Activated CD4-positive, alpha-beta T cell treated with anti-CD3 and anti-CD28 coated beads for 48 hours (primary cell): ENCODE results near the gene C22orf39.

Source experiments
- DNase-seq: peaks from one replicate; pipeline ENCODE4 v3.0.0-alpha.2; 2020

Gene C22orf39, protein sequence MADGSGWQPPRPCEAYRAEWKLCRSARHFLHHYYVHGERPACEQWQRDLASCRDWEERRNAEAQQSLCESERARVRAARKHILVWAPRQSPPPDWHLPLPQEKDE

DNA sequence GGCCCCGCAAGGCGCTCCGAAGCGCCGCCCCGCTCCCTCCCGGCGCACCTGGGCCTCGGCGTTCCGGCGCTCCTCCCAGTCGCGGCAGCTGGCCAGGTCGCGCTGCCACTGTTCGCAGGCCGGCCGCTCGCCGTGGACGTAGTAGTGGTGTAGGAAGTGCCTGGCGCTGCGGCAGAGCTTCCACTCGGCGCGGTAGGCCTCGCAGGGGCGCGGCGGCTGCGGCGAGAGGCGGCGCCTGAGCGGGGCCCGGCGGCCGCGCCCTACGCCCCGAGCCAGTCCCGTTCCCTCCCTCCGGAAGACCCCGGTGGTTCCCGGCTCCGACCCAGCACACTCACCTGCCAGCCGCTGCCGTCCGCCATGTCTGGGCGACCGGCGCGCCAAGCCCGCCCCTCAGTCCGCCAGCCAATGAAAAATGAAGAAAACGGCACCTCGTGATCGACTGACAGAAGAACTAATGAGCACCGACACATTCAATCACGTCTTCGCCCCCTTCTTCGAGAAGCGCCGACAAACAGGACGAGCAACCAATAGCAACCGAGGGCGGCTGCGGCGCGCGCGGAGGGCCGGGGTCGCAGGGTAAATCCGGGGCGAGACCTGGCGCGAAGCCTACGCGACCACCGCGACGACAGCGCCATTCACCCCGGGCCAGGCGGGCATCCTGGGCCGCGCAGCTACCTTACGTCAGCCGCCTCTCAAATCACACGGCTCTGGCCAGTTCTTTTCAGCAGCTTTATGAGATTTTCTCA is at the start of gene C22orf39:
TSS of gene C22orf39 (minus strand) at position 382 of the 746 bp plus-strand sequence. CDS start at position 359, 23 bp downstream.
- DNase-seq: peak; percentile 89

DNA sequence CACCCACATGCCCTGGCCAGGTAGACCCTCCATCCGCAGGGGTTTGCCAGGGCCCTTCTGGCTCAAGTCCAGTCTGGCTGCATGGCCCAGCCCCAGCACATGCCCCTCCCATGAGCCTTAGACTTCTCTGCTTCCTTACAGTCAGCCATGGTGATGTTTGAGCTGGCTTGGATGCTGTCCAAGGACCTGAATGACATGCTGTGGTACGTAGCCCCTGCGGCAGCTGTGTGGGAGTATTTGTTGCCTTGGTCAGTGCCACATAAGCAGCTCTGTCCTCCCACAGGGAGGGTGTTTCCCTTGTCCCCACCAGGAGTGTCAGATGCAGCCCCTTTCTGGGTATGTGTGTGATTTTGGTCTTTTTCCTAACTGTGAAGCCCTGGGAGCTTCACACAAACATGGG is 49.7 kb upstream of the C22orf39 start:
- no peak for DNase-seq

DNA sequence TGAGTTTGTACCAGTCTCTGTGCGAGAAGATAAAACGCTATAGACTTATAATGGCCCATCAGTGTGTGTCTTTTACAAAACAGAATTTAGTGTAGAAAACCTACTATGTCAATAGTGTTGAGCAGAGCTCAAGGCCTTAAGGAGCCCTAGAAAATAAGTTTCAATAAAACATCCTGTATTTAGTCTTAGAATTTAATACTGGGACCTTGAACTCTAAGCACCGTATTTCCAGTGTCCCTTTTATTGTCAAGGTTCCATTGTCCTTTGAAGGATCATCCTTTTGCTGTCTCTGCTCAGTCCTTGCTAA is 48.8 kb upstream of the C22orf39 start:
- no peak for DNase-seq

DNA sequence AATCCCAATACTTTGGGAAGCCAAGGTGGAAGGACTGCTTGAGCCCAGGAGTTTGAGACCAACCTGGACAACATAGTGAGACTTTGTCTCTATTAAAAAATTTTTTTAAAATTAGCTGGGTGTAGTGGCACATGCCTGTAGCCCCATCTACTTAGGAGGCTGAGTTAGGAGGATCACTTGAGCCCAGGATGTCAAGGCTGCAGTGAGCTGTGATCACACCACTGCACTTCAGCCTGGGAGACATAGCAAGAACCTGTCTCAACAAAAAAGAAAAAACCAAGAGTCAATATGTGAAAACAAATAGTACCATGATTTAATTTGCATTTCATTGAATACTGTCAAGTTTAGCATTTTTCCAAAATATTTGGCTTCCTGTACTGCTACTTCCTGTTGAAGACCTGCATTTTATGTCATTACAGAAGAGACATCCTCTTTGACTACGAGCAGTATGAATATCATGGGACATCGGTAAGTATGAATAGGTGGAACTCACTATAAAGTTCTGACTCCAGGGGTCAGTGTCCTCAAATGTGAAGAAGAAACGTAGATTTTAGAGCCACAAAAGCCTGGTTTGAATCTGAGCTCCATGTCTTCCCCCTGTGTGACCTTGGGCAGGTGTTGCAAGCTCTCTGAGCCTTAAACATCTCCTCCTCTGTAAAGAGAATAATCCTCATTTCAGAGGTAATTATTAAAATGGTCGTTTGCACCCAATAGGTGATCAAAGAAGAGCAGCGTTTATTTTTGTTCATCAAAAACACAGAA is 48.2 kb upstream of the C22orf39 start:
- DNase-seq: no peak

DNA sequence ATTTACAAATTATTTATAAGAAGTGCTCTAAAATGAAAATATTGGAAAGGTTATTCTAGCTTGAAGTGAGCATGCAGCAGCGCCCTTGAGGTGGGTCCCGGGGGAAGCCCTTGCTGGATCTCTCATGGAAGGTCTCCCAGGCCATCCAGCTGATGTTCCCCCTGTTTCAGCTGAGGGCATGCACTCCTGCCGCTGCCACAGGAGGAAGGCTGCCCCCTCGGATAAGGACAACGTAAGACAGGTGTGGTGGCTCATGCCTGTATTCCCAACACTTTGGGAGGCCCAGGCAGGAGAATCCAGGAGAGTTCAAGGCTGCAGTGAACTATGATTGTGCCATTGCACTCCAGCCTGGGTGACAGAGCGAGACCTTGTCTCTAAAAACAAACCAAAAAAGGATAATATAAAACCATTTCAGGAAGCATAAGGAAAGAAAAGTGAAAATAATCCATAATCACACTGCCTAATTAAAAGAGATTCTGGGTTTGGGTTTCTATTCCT is 47.2 kb upstream of the C22orf39 start:
- no peak for DNase-seq

DNA sequence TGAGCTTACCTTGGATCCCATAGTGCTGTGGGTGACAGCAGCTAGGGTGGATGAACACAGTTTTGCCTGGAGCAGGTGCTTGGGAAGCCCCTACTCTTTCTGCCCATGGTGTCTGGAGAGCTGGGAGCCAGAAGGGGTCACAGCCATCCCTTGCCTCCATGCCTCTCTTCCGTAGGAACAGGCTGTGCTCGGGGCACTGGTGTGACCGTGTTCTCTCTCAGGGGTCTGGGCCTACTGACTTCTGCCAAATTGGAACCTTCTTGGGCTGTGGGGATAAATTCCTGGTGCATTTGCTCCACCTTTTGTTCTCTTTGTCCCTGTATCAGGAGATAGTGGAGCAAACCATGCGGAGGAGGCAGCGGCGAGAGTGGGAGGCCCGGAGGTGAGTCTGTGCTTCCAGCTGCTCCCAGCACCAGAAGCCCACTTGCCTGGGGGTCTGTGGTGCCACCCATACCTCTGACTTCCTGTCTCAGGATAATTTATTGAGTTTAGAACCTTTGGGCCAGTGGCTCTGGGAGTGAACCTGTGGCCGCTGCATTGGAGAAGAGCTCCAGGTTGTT is 46.6 kb upstream of the C22orf39 start:
- no peak for DNase-seq

DNA sequence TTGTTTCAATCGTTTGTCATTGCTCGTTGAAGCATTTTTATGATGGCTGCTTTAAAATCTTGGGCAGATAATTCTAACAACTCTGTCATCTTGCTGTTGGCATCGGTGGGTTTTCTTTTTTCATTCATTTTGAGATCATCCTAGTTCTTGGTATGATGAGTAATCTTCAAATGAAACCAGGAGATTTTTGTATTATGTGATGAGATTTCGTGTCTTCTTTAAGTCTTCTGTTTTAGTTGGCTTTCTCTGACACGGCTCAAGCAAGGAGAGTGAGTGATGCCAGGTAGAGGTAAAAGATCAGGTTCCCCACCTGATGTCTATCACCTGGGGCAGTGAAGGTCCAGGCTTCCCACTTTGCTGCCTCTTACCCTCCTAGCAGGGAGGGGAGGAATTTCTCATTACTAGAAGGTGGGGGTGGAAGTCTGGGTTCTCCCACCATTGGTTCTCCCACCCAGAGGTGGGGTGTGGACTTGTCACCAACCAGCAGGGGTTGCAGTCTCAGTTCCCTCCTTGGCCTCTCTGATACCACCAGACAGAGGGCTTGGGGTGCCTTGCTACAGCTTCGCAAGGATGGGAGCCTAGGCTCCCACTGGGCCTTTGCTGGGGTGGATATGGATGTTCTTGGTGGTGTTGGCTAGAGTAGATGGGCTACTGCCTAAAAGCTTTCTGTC is 45.1 kb upstream of the C22orf39 start:
- DNase-seq: no peak

DNA sequence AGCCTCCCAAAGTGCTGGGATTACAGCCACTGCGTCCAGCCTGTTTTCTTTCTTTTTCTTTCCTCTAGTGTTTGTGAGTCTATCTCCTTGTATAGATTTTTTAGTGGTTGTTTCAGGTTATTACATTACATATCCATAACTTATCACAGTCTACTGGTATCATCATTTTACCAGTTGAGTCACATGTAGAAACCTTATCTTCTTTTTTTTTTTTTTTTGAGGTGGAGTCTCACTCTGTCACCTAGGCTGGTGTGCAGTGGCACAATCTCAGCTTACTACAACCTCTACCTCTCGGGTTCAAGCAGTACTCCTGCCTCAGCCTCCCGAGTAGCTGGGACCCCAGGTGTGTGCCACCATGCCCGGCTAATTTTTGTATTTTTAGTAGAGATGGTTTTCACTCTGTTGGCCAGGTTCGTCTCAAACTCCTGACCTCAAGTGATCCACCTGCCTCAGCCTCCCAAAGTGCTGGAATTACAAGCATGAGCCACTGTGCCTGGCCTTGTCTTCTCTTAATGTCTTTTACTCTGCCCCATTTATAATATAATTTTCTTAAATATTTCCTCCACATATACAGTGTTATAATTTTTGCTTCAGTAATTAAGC is 43.2 kb upstream of the C22orf39 start:
- no peak for DNase-seq

DNA sequence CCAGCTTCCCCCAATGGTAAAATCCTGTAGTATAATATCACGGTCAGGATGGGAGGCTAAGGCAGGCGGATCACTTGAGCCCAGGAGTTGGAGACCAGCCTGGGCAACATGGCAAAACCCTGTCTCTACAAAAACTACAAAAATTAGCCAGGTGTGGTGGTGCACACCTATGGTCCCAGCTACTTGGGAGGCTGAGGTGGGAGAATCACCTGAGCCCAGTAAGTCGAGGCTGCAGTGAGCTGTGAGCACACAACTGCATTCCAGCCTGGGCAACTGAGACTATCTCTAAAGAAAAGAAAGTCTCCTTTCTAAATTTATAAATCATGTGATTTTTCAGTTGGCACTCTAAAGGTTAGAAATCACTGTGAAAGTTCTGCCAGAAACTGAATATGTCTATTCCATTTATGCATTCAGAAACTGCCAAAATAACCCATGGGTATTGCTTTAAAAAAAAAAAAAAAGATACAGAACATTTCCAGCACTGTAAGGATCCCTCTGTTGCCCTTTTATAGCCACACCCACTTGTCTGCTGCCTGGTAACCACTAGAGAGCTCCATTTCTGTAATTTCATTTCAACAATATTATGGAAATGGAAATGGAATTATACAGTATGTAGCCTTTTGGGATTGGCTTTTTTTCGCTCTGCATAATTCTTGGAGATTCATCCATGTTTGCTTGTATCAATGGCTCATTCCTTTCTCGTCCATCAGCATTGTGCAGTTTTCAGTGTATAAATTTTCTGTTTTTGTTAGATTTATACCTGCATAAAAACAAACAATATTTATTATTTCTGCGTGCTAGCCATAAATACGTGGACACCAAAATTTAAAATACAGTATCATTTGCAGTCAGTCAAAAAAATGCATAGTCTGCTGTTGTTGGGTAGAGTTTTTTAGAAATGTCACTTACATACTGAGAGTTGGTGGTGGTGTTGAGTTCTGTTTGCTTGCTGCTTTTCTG is 41.7 kb upstream of the C22orf39 start:
- DNase-seq: no peak

DNA sequence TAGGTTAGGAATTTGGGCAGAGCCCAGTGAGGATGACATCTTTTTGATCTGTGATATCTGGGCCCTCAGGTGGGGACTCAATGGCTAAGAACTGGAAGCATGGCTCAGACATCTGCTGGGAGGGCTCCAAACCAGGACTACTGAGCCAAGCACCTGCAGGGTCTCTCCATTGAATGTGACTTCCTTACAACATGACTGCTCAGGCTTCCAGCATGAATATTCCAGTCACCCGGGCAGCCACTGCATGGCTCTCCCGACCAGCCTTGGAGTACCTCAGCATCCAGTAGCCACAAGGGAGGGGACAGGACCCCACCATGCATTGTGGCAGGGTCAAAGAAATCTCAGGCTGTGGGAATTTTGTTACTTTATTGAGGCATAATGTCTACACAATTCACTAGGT is 40.8 kb upstream of the C22orf39 start:
- no peak for DNase-seq

DNA sequence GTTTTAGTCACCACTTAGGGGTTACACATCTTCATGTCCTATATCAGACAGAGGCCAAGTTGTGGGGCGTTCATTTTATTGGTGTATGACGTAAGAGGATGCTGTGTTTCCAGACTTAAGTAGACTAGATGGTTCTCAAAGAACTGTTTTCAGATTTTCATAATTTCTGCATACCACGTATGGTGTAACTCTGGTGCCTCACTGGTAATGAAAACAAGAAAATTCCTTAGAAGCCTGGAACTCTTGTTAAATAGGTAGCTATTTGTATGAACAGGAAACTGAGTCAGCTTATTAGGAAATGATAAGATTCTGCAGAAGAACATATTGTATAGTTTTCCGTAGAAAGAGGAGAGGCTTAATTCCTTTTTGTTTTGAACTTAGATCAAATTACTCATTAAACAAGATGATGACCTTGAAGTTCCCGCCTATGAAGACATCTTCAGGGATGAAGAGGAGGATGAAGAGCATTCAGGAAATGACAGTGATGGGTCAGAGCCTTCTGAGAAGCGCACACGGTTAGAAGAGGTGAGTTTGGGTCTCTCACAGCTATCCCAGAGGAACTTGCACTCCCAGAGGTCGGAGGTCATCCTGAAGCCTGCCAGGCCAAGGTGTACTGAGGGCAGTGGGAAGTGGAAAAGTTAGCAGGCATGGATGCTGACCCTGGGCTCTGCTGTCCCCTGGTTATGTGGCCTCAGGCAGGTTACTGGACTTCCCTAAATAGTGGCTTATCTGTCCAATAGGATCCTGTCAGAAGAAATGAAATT is 36.2 kb upstream of the C22orf39 start:
- no peak for DNase-seq

DNA sequence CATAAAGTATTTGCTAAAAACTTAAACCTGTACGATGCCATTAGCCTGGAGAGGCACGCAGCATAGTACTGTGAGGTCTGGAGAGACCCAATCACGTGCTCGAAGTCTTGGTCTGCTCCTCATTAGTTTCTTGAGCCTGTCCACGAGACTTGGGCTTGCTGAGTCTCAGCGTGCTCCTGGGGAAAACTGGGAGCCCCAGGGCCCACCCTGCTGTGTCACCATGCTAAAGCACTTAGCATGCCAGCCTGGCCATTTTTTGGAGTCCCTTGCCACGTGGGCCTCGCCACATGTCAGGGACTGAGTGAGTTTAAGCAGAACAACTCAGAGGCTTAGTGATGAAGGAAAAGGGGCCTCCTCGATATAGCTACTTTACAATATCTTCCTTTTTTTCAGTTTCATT is 34.8 kb upstream of the C22orf39 start:
- DNase-seq: no peak

DNA sequence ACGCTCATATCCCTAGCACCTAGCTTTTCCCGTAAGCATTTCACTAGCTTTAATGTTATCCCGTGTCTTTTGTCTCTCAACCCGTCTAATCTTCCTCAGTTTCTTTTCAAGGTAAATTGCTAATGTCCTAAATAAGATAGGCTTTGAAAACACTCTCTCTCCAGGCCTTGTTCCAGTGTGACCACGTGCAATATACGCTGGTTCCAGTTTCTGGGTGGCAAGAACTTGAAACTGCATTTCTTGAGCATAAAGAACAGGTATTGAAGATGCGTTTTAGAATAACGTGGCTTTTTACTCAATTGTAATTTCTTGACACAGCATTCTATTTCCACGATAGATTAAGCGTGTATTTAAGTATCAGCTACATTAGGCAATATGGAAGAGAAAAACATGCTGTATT is 33.3 kb upstream of the C22orf39 start:
- DNase-seq: no peak

DNA sequence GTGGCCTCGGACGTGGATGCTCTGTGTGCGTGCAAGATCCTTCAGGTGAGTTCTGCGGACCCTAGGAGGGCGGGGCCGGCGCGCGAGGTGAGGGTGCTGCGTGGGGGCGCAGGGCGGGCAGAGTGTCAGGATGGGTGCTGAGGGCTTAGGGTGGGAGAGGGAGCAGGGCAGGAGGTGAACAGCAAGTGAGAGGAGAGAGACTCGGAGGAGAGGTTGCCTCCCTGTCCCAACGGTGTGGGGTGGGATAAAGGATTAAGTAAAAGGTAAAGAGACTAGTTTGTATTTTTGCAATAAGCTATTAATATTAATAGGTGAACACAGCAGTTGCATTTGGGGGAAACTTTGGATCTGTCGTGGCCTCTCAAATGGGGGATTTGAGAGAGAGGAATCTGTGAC is 32.7 kb upstream of the C22orf39 start:
- DNase-seq: peak; percentile 43

DNA sequence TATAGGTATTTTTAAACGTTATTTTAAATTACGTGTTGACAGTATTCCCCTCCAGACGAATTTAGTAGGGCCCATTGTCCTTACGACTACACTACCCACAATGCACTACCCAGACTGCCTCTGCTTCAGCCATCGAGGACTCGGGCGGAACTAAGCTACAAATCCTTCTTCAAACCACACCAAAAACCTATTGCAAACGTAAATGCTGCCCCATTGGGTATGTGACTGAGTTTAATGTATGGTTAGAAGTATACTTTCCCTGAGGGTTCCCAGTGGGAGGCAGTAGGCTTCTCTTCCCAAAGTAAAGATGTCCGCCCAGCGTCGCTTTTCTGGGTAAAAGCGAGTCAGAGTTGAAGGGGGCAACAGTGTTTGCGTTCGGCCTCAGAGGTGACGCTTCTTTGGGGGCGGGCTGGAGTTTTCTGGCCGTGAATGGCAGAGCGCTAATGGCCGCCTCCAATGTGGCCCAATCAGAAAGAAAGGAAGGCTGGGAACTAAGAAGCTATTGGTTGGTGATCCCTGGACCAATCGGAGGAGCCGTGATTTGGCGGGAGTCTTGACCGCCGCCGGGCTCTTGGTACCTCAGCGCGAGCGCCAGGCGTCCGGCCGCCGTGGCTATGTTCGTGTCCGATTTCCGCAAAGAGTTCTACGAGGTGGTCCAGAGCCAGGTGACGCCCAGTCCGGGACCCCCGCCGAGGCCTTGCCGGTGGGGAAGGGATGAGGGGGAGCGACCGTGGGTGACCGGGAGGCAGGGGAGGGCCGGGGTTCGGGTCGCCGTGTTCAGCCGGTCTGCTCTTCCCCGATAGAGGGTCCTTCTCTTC is 32.1 kb upstream of the C22orf39 start, which contains the start of gene CDC45:
TSS of gene CDC45 (plus strand) at position 566 of the 818 bp plus-strand sequence. CDS start at position 615, 49 bp downstream.
- DNase-seq: peak; percentile 96

DNA sequence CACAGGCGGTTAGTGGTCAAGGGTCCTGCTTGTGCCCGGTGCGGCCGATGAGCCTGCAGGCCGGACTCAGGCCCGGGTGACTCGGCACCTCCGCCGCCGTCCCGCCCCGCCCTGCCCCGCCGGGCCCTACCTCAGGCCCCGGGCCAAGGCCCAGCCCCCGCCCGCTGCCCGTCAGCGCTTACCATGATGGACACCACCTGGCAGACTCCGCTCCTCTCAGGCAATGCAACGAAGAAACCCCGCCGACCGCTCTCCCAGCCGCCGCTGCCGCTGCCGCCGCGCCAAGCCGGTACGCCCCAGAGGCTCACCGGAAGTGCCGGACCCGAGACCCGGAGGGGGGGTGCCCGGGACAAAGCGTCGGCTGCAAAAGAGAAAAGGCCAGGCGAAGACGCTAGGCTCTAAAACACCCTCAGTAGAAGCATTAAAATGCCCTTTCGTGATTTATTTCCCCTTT is 31.4 kb upstream of the C22orf39 start, which contains the start of gene UFD1:
TSS of gene UFD1 (minus strand) at position 293 of the 454 bp plus-strand sequence. CDS start at position 185, 108 bp downstream.
- peak; percentile 87 for DNase-seq

DNA sequence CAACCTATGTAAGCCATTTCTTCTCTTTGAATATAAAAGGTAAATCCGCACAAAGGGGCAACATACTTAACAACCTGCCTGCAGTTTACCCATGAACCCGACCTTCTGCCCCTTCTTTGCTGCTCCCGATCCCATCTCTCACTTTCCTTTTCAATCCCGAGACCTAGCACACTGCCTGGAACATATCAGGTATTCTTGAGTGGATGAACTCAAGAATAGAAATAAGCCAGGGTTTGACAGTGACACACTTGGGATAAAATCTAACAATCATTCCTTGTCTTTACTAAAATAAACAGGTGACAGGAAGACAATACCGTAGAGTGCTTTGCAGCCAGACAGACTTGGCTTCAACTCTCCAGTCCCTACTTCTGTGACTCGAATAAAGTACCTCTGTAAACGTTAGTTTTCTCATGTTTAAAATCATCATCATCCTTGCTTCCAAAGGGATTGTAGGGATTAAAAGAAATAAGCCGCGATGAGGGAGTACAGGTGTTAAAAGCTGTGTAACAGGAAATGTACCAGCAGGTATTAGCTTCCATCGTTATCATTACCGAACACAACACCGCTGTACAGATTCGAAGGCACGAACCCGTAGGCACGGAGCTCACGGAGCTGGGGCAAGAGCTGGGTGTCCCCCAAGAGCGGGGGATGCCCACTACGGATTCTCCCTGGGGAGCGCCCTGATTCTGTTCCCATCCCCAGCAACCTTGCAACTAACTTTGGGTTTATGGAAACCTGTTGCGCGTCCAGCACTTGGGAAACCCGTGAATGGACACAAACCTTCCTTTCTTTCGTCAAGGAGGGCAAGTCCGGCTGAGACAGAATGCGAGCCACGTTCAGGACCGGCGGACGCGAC is 30.8 kb upstream of the C22orf39 start:
- DNase-seq: peak; percentile 27

DNA sequence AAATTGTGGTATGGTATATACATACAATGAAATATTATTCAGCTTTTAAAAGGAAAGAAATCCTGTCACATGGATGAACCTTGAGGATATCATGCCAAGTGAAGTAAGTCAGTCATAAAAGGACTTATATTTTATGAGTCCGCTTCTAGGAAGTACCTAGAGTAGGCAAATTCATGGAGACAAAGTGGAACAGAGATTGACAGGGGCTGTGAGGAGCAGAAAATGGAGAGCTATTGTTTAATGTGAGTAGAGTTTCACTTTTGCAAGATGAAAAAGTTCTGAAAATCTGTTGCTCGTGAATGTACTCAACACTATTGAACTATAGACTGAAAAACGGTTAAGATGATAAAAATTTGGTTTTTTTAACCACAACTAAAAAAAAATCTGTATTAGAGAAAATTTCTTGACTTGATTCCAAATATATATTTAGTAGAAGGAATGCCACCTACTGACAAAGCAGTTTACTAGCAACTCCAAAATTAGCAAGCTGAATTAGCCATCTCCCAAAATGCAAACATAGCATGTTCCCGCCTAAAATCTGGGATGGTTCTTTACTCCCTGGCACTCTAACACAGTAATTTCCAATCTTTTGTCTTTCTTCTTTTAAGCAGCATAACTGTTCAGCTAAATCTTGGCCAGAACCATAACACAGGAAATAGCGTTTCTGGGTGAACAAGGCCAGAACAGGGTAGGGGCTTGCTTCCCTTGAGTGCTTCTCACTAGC is 30.0 kb upstream of the C22orf39 start:
- no peak for DNase-seq
